ENCODE measurements around the gene CDC25C.

DNA sequence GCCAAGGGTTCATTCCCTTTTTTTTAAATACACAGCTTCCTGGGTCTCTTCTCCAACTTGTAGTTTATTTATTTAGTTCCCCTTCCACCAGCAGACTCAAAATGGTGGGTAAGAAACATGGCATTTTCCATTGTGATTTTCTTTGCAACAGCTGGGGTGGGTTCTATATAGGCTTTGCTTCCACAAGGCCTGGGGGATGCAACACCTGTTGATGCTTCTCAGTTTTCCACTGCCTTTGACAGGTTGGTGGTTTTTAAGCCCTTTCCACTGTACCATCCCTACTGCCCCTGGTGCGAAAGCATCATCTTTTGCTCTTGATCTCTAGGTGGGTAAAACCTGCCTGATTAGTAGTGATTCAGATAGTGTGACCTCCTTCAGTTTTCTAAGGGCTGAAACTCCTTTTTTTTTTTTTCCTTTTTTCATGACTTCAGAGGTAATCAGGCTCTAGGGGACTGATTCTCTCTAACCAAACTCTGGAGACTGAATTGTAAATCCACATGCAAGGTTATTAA lies 29.4 kb upstream of the CDC25C start:
- TF ChIP-seq FOXA1 (IDR thresholded peaks at IDR 0.05) (no peak), EGR1 (IDR thresholded peaks at IDR 0.05; ENCODE audit: low read depth in 2 of 2) (no peak), TAF1 (conservative IDR thresholded peaks at IDR 0.05) (no peak)
- TF ChIP-seq, protein P1, sequence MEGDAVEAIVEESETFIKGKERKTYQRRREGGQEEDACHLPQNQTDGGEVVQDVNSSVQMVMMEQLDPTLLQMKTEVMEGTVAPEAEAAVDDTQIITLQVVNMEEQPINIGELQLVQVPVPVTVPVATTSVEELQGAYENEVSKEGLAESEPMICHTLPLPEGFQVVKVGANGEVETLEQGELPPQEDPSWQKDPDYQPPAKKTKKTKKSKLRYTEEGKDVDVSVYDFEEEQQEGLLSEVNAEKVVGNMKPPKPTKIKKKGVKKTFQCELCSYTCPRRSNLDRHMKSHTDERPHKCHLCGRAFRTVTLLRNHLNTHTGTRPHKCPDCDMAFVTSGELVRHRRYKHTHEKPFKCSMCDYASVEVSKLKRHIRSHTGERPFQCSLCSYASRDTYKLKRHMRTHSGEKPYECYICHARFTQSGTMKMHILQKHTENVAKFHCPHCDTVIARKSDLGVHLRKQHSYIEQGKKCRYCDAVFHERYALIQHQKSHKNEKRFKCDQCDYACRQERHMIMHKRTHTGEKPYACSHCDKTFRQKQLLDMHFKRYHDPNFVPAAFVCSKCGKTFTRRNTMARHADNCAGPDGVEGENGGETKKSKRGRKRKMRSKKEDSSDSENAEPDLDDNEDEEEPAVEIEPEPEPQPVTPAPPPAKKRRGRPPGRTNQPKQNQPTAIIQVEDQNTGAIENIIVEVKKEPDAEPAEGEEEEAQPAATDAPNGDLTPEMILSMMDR (IDR thresholded peaks at IDR 0.05; ENCODE audit: low read depth, low read length, missing input control): no peak

Data from liver (tissue), 3 donors.